Endothelial cell of umbilical vein (primary cell): ENCODE data around the gene CAMK2D. TPM values are rescaled to one million over a fixed set of nuclear protein-coding genes. Genes with fewer than 3 reads are reported as not detected.

Experiments
- BruUV-seq: library from RNA; stranded (reverse); fragments of 400-500 nt; replicated peaks from 2 replicates; lab custom pipeline; 2021; lab: Mats Ljungman, UMichigan
- CTCF ChIA-PET: fragments of 300-600, 350-600 bp; sonication (Branson Sonifier 250); formaldehyde crosslinking; loops from one replicate; lab custom pipeline; 2021; ENCODE audit warnings: antibody characterized with exemption, inconsistent platforms; lab: Charles Lee
- POLR2A ChIA-PET: fragments of 300-600, 350-600 bp; sonication (Branson Sonifier 250); formaldehyde crosslinking; loops from one replicate; lab custom pipeline; 2021; ENCODE audit warnings: antibody characterized with exemption, inconsistent platforms; lab: Charles Lee
- DNase-seq: peaks from one replicate; pipeline ENCODE4 v3.0.0-alpha.2; 2011; ENCODE audit warnings: low read depth, low spot score
- FAIRE-seq: peaks from 2 replicates; lab custom pipeline; 2011; peaks lifted over from hg19 to GRCh38; lab: Jason Lieb, UNC
- H2AFZ ChIP-seq: 2 replicates; pipeline ENCODE4 v1.6.0; 2012; ENCODE audit warnings: low read depth, low read length, control low read depth, inconsistent platforms
- H3K27ac ChIP-seq: 2 replicates; pipeline ENCODE4 v1.5.1; 2011; ENCODE audit warnings: low read depth, mild to moderate bottlenecking, control low read depth, low read length, moderate library complexity; ENCODE audit not compliant: insufficient read depth
- H3K27me3 ChIP-seq, 2 experiments: 2 replicates each; pipeline versions ENCODE4 v1.6.0 to v1.6.1; 2011; ENCODE audit warnings: low read length in 2 of 2, mixed read lengths in 1 of 2; ENCODE audit not compliant: control insufficient read depth in 2 of 2, insufficient read depth in 2 of 2
- H3K36me3 ChIP-seq, 2 experiments: 2 replicates in 1 of 2; 3 replicates in 1 of 2; pipeline ENCODE4 v1.5.1; 2011; ENCODE audit warnings: low read length in 2 of 2, mild to moderate bottlenecking in 1 of 2, moderate library complexity in 1 of 2; ENCODE audit not compliant: control insufficient read depth in 2 of 2, insufficient read depth in 2 of 2; ENCODE audit errors: extremely low read depth in 1 of 2
- H3K4me1 ChIP-seq: 3 replicates; pipeline ENCODE4 v1.5.1; 2011; ENCODE audit warnings: mild to moderate bottlenecking, low read length; ENCODE audit not compliant: control insufficient read depth, insufficient read depth; ENCODE audit errors: extremely low read depth
- H3K4me2 ChIP-seq: 2 replicates; pipeline ENCODE4 v1.6.1; 2011; ENCODE audit warnings: low read length, control low read depth, mixed read lengths; ENCODE audit not compliant: insufficient read depth
- H3K4me3 ChIP-seq, 3 experiments: fragments of 200-600 bp in 1 of 3; sonication (generic), shearing (Covaris generic) in 1 of 3; replicated peaks in 1 of 3; 2 replicates each; pipeline ENCODE4 v1.5.1; 2011 to 2016; ENCODE audit warnings: control low read depth in 3 of 3, low read length in 3 of 3, mild to moderate bottlenecking in 2 of 3, inconsistent platforms in 1 of 3, low read depth in 1 of 3, moderate library complexity in 1 of 3; ENCODE audit not compliant: insufficient read depth in 1 of 3
- H3K79me2 ChIP-seq: 2 replicates; pipeline ENCODE4 v1.6.0; 2012; ENCODE audit warnings: low read length, inconsistent platforms; ENCODE audit not compliant: control insufficient read depth, insufficient read depth
- H3K9ac ChIP-seq: replicated peaks from 2 replicates; pipeline ENCODE3; 2011; ENCODE audit warnings: low read length, control low read depth; ENCODE audit not compliant: insufficient read depth; ENCODE audit errors: extremely low read depth
- H3K9me1 ChIP-seq: replicated peaks from 3 replicates; pipeline ENCODE4 v1.6.0; 2011; ENCODE audit warnings: mild to moderate bottlenecking, low read length; ENCODE audit not compliant: control insufficient read depth, insufficient read depth; ENCODE audit errors: extremely low read depth
- H3K9me3 ChIP-seq: replicated peaks from 2 replicates; pipeline ENCODE4 v1.5.1; 2012; ENCODE audit warnings: low read length, inconsistent platforms; ENCODE audit not compliant: control insufficient read depth, insufficient read depth
- H4K20me1 ChIP-seq: replicated peaks from 2 replicates; pipeline ENCODE3; 2011; ENCODE audit warnings: mild to moderate bottlenecking, low read length; ENCODE audit not compliant: control insufficient read depth, insufficient read depth; ENCODE audit errors: extremely low read depth
- EZH2 ChIP-seq: IDR thresholded peaks from 2 replicates; pipeline ENCODE4 v1.6.1; 2012; ENCODE audit warnings: borderline replicate concordance, low read depth, mild to moderate bottlenecking, moderate library complexity, low read length, inconsistent platforms; ENCODE audit not compliant: severe bottlenecking
- FOS ChIP-seq: IDR thresholded peaks from 2 replicates; pipeline ENCODE4 v1.6.1; 2011; ENCODE audit warnings: mild to moderate bottlenecking, low read length, moderate library complexity, borderline replicate concordance; ENCODE audit not compliant: insufficient read depth
- GATA2 ChIP-seq: IDR thresholded peaks from 2 replicates; pipeline ENCODE4 v1.7.0; 2011; ENCODE audit warnings: low read depth, mild to moderate bottlenecking, moderate library complexity, mixed read lengths, low read length; ENCODE audit not compliant: insufficient read length, insufficient read depth
- JUN ChIP-seq: IDR thresholded peaks from 2 replicates; pipeline ENCODE4 v1.6.1; 2011; ENCODE audit warnings: borderline replicate concordance, low read depth; ENCODE audit not compliant: insufficient read length, insufficient read depth
- MYC ChIP-seq: IDR thresholded peaks from one replicate; pipeline ENCODE4 v1.6.1; 2011; ENCODE audit warnings: mild to moderate bottlenecking, low read depth, low read length
- POLR2A ChIP-seq: IDR thresholded peaks from 2 replicates; pipeline ENCODE4 v1.6.1; 2012; ENCODE audit warnings: low read depth, mild to moderate bottlenecking, control low read depth, low read length
- POLR2AphosphoS5 ChIP-seq: IDR thresholded peaks from 2 replicates; pipeline ENCODE4 v1.6.1; 2012; ENCODE audit warnings: low read depth, mild to moderate bottlenecking, control low read depth, low read length, moderate library complexity; ENCODE audit not compliant: insufficient read depth
- dilution Hi-C: fragments of 300-500 bp; cut with MboI; formaldehyde crosslinking; loops from one replicate; pipeline ENCODE4 v1.15.0; 2019; ENCODE audit warnings: low sequenced_read_pairs; ENCODE audit not compliant: extremely low pct_ligation_motif_present
- intact Hi-C: fragments of 100-400 bp; cut with micrococcal nuclease; formaldehyde crosslinking; loops from one replicate; pipeline ENCODE4 v1.10.0; 2022
- polyA plus RNA-seq, 4 experiments: library from polyadenylated mRNA; depleted of rRNA in 3 of 4; stranded (reverse) in 3 of 4; unstranded in 1 of 4; fragments of >200 nt; gene quantifications; 2 replicates each; pipeline versions ENCODE4 v1.2.1 to v1.2.3, GENCODE V29; 2011 to 2012; ENCODE audit warnings: missing spikeins in 1 of 4
- total RNA-seq: library from RNA; stranded (reverse); gene quantifications from 2 replicates; pipeline ENCODE4 v1.2.3, GENCODE V29; 2021
- TF ChIP-seq, protein P1 (sequence below): IDR thresholded peaks from 2 replicates; pipeline ENCODE4 v1.6.1; 2011; ENCODE audit not compliant: insufficient read depth, insufficient read length
- TF ChIP-seq, protein P2 (sequence below), 2 donors: IDR thresholded peaks; 1 replicate in 1 of 2; 2 replicates in 1 of 2; pipeline ENCODE4 v1.5.1; 2011; ENCODE audit warnings: low read length in 2 of 2, mild to moderate bottlenecking in 2 of 2, moderate library complexity in 2 of 2, control low read depth in 1 of 2, inconsistent platforms in 1 of 2, low read depth in 1 of 2; ENCODE audit not compliant: insufficient read depth in 1 of 2; ENCODE audit errors: extremely low read depth in 1 of 2

CAMK2D gene
- total and polyA plus RNA-seq, 2 donors (not counting 3 experiments of a cell fraction or from before 2014, with no cell fraction given): 10.4 to 30.7 TPM

DNA sequence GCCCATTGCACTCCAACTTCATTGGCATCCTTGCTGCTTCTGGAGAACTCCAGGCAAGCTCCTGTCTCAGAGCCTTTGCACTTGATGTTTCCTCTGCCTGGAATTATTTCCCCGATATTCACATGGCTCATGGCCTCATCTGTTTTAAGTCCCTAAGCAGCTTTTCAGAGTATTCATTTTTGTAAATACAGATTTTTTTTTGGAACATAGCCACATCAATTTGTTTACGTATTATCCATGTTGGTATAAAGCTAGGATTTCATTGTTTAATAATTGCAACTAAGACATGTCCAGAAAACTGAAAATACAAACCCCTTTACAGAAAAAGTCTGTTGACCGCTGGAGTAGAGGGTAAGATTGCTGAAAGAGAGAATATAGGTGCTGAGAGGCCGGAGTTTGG, 142.0 kb downstream of the CAMK2D start:
- ChIA-PET CTCF (no interaction called here), POLR2A (no interaction called here)
- no peaks in the 10 kb centered on the region for H3K9me1 ChIP-seq
- H3K27me3 ChIP-seq: no peaks in the 10 kb centered on the region
- no TSS peak for BruUV-seq
- intact Hi-C loops (no loop called here), dilution Hi-C loops (no loop called here)
- H3K4me3 ChIP-seq: no peak overlapping the region
- DNase-seq: no peak
- no peak overlapping the region for H3K27ac ChIP-seq
- no peaks in the 10 kb centered on the region for H3K79me2 ChIP-seq
- no peaks in the 10 kb centered on the region for H3K36me3 ChIP-seq
- TF ChIP-seq EZH2 (no peak), GATA2 (no peak), MYC (no peak), JUN (no peak), POLR2AphosphoS5 (no peak), POLR2A (no peak), FOS (no peak)
- TF ChIP-seq, protein P1, sequence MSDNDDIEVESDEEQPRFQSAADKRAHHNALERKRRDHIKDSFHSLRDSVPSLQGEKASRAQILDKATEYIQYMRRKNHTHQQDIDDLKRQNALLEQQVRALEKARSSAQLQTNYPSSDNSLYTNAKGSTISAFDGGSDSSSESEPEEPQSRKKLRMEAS: no peak
- TF ChIP-seq, protein P2, sequence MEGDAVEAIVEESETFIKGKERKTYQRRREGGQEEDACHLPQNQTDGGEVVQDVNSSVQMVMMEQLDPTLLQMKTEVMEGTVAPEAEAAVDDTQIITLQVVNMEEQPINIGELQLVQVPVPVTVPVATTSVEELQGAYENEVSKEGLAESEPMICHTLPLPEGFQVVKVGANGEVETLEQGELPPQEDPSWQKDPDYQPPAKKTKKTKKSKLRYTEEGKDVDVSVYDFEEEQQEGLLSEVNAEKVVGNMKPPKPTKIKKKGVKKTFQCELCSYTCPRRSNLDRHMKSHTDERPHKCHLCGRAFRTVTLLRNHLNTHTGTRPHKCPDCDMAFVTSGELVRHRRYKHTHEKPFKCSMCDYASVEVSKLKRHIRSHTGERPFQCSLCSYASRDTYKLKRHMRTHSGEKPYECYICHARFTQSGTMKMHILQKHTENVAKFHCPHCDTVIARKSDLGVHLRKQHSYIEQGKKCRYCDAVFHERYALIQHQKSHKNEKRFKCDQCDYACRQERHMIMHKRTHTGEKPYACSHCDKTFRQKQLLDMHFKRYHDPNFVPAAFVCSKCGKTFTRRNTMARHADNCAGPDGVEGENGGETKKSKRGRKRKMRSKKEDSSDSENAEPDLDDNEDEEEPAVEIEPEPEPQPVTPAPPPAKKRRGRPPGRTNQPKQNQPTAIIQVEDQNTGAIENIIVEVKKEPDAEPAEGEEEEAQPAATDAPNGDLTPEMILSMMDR (IDR thresholded peaks at IDR 0.05; ENCODE audit: extremely low read depth in 1 of 2, insufficient read depth in 1 of 2, low read depth in 1 of 2, low read length in 2 of 2): no peak
- H3K9me3 ChIP-seq: no peaks in the 10 kb centered on the region
- no peak for FAIRE-seq
- H3K4me2 ChIP-seq: no peak overlapping the region
- H4K20me1 ChIP-seq: no peaks in the 10 kb centered on the region
- H2AFZ ChIP-seq: no peak overlapping the region
- H3K4me1 ChIP-seq: no peaks in the 10 kb centered on the region
- H3K9ac ChIP-seq: no peak overlapping the region
